Transverse colon (tissue), 4 donors: Measurements from ENCODE around the gene SHROOM1. TPM values are rescaled to one million over a fixed set of nuclear protein-coding genes. Genes with fewer than 3 reads are reported as not detected.
A peak's percentile ranks its signal among the peaks of the same experiment; 100 is the strongest.

Experiments
- DNase-seq: peaks from one replicate; pipeline ENCODE4 v3.0.0-alpha.2; 2019
- H3K27ac ChIP-seq, 4 donors: fragments of 200-600 bp; sonication (generic); 2 replicates each; pipeline ENCODE4 v1.5.1; 2016 to 2018; ENCODE audit warnings: inconsistent platforms in 4 of 4
- H3K27me3 ChIP-seq: fragments of 200-600 bp; sonication (generic); 2 replicates; pipeline ENCODE4 v1.5.1; 2017; ENCODE audit warnings: inconsistent platforms
- H3K36me3 ChIP-seq, 4 donors: fragments of 200-600 bp; sonication (generic); 2 replicates each; pipeline ENCODE4 v1.5.1; 2017 to 2019; ENCODE audit warnings: inconsistent platforms in 4 of 4
- H3K4me1 ChIP-seq, 4 donors: fragments of 200-600 bp; sonication (generic); 2 replicates each; pipeline ENCODE4 v1.5.1; 2017 to 2020; ENCODE audit warnings: inconsistent platforms in 4 of 4
- H3K4me3 ChIP-seq, 4 donors: fragments of 200-600 bp; sonication (generic); 1 replicate in 1 of 4; 2 replicates in 3 of 4; pipeline versions ENCODE4 v1.5.1 to v1.6.1; 2017 to 2019; ENCODE audit warnings: inconsistent platforms in 4 of 4
- H3K9me3 ChIP-seq, 2 donors: fragments of 200-600 bp; sonication (generic); 2 replicates each; pipeline ENCODE4 v1.5.1; 2017 to 2019; ENCODE audit warnings: inconsistent platforms in 2 of 2
- CTCF ChIP-seq, 5 experiments: fragments of 200-600 bp in 3 of 5; fragments of 450-650 bp in 2 of 5; sonication (generic) in 3 of 5; IDR thresholded peaks; 1 replicate in 2 of 5; 2 replicates in 3 of 5; pipeline ENCODE4 v1.5.1; 2016 to 2017; ENCODE audit warnings: antibody characterized with exemption in 5 of 5, inconsistent platforms in 3 of 5, mild to moderate bottlenecking in 2 of 5, moderate library complexity in 1 of 5
- EP300 ChIP-seq: sonication (generic); formaldehyde crosslinking; IDR thresholded peaks from one replicate; pipeline ENCODE4 v1.6.1; 2017; ENCODE audit warnings: antibody characterized with exemption, low read depth
- POLR2A ChIP-seq: fragments of 450-650 bp; IDR thresholded peaks from one replicate; pipeline ENCODE4 v1.6.1; 2016; ENCODE audit warnings: antibody characterized with exemption, mild to moderate bottlenecking, moderate library complexity
- POLR2AphosphoS5 ChIP-seq, 3 donors: sonication (generic); formaldehyde crosslinking; IDR thresholded peaks; one replicate each; pipeline ENCODE4 v1.6.1; 2016; ENCODE audit warnings: antibody characterized with exemption in 3 of 3
- WGBS, 2 donors: methylation state at CpG; one replicate each; pipeline ENCODE4 v1.1.5; 2018; ENCODE audit warnings: low coverage in 1 of 2; 5-methylcytosine and 5-hydroxymethylcytosine counted together
- in situ Hi-C, 4 donors: fragments of 200-750 bp; cut with MboI; loops; one replicate each; pipeline versions ENCODE4 v1.15.0 to v1.15.1; 2017; ENCODE audit warnings: low sequenced_read_pairs in 3 of 4, low pct_ligation_motif_present in 1 of 4, low pct_unique_long_range_greater_than_20kb in 1 of 4
- intact Hi-C: fragments of 100-400 bp; cut with DNase I; formaldehyde crosslinking; loops from one replicate; pipeline ENCODE4 v1.15.1; 2023; ENCODE audit warnings: low total_unique reads
- total RNA-seq, 4 donors: library from RNA; depleted of rRNA; stranded (reverse); fragments of >200 nt; gene quantifications; one replicate each; pipeline ENCODE4 v1.1.0, GENCODE V29; 2016

Gene SHROOM1
- total RNA-seq, 4 donors from 2014 or later, result 65.3 to 244 (median 77.3) TPM

DNA sequence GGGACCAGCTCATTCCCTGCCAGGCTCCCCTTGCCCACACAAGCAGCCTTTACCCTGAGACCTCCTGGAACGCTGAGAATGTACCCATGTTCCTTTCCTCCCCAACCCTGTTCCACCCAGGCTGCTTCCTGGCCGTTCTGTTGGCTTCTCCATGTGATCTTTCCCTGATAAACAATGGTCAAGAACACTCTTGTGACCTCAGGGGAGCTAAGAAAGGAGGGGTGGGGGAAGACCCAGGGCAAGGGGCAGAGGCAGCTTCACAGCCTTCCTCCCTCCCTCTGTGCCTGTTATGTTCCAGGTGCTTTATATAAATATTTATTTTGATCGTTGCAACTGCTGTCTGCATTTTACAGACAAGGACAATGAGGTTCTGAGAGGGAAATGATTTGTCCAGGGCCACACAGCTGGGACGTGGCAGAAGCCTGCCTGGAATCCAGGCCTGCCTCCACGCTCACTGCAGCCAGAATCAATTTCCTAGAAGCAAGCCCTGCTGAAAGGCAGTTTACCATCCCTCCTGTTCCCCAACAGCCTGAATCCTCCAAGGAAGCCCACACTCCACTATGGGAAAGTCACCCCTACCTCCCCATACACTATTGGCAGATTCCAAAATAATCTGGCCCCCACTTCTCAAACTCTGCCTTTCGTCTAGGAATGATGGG lies 3.9 kb downstream of the SHROOM1 start:
- H3K4me1 ChIP-seq, result peaks cover 5 to 33% (median 21%) of the 10 kb centered on the region in 4 donors
- H3K27ac ChIP-seq, result no peak overlapping the region
- H3K27me3 ChIP-seq, result peaks cover 14% of the 10 kb centered on the region
- no peak overlapping the region for H3K4me3 ChIP-seq
- WGBS, 2 donors, result 37 to 68% methylated on average over 2 to 6 of the region's 6 CpGs
- no peaks in the 10 kb centered on the region for H3K36me3 ChIP-seq
- intact Hi-C loops (no loop called here), in situ Hi-C loops (loop anchor here in 1 of 4 donors (25.0 kb wide), 1 partner anchor 439 kb away; no protein-coding TSS in a partner anchor)
- TF ChIP-seq CTCF (IDR thresholded peaks at IDR 0.05), result no peak
- no peak for TF ChIP-seq POLR2AphosphoS5 (IDR thresholded peaks at IDR 0.05)
- no peak for TF ChIP-seq POLR2A
- no peak for TF ChIP-seq EP300
- DNase-seq, result no peak
- H3K9me3 ChIP-seq, result no peaks in the 10 kb centered on the region

- no peak for TF ChIP-seq POLR2A
- no peak for TF ChIP-seq POLR2AphosphoS5 (IDR thresholded peaks at IDR 0.05)
- TF ChIP-seq EP300, result no peak
- no peak for TF ChIP-seq CTCF (IDR thresholded peaks at IDR 0.05)
- Histone ChIP-seq H3K9me3 (no peaks in the 10 kb centered on the region), H3K27ac (no peak overlapping the region), H3K27me3 (peaks cover 14% of the 10 kb centered on the region), H3K4me1 (peaks cover 5 to 27% (median 15%) of the 10 kb centered on the region in 4 donors), H3K36me3 (no peaks in the 10 kb centered on the region), H3K4me3 (peak overlapping the region in 1 of 4 donors; percentile 22)
- WGBS, 2 donors, result 83% methylated on average over 34 of the region's 43 CpGs; no CpG with 5 or more reads in 1 of the 2 donors
- in situ Hi-C loops (loop anchor here in 1 of 4 donors (25.0 kb wide), 1 partner anchor 439 kb away; no protein-coding TSS in a partner anchor), intact Hi-C loops (no loop called here)
- DNase-seq, result no peak
Measured at GRCh38 chr5:132825834-132826391, 4.5 kb downstream of the SHROOM1 start.

DNA sequence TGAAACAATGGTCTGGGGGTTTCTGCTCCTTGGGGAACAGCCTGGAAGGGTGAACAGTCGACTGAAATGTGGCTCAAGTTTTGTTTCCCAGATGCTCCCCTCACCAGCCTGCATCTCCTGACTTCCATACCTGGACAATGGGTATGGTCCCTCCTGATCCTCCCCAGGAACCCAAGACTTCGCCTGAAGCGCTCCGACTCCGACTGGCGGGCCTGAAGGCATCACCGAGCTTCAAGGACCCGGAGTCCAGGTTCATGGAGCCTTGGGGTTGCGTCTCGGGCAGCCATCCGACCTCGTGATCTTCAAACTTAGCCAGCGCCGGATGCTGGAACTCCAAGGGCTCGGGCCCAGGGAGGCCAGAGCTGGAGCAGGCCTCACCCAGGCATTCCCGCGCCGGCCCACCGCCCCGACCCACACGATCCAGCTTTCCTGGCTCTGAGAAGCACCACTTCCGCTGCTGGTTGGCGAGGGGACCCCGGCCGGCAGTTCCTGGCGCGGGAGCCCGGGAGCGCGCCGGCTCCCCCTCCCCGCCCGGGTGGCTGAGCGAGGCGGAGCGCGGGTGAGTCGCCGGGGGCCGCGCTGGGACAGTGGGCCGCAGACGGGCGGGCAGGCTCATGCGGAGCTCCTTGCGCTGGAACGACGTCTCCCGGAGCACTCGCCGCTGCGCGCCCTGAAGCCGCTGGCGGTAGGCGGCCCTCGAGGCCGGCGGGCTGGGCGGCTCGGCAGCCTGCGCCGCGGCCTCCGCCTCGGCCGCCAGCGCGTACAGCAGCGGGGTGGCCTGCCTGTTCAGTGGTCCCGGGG lies 5.2 kb downstream of the SHROOM1 start:
- H3K27me3 ChIP-seq, result peaks cover 14% of the 10 kb centered on the region
- H3K4me3 ChIP-seq, result peak overlapping the region in 1 of 4 donors; percentile 22
- no peak for DNase-seq
- WGBS, 2 donors, result 95 to 97% methylated on average over 6 to 41 of the region's 71 CpGs
- H3K36me3 ChIP-seq, result no peaks in the 10 kb centered on the region
- TF ChIP-seq EP300 (no peak), POLR2AphosphoS5 (IDR thresholded peaks at IDR 0.05) (no peak), CTCF (IDR thresholded peaks at IDR 0.05) (no peak), POLR2A (no peak)
- H3K27ac ChIP-seq, result no peak overlapping the region
- in situ Hi-C loops, result loop anchor here in 1 of 4 donors (25.0 kb wide), 1 partner anchor 438 kb away; no protein-coding TSS in a partner anchor
- peaks cover 5 to 26% (median 13%) of the 10 kb centered on the region in 4 donors for H3K4me1 ChIP-seq
- intact Hi-C loops, result no loop called here
- no peaks in the 10 kb centered on the region for H3K9me3 ChIP-seq

DNA sequence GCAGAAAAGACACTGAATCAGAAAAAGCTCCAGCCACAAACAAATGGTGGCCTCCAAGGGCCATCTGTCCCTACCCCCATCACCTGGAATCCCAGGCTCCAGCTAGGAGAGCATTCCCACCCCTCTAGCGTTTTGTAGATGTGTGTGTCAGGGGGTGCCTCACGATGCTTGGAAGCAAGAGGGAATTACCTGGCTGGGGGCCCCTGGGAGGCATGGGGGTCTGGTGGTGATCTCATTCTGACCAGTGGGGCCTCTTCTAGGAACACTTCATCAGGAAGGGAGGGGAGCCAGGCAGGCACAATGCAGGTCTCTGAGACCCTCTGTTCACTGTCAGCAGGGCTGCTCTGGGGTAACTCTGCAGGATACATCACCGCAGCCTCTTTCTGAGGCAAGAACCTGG lies 6.0 kb downstream of the SHROOM1 start:
- no peak for DNase-seq
- no peak overlapping the region for H3K4me3 ChIP-seq
- no peaks in the 10 kb centered on the region for H3K36me3 ChIP-seq
- in situ Hi-C loops (loop anchor here in 2 of 4 donors (25.0 kb wide), 1 partner anchor 437 kb away; no protein-coding TSS in a partner anchor), intact Hi-C loops (no loop called here)
- H3K27me3 ChIP-seq, result peaks cover 14% of the 10 kb centered on the region
- no peak overlapping the region for H3K27ac ChIP-seq
- TF ChIP-seq POLR2AphosphoS5 (IDR thresholded peaks at IDR 0.05) (no peak), EP300 (no peak), POLR2A (no peak), CTCF (IDR thresholded peaks at IDR 0.05) (no peak)
- WGBS, 2 donors, result 95% methylated on average over 3 of the region's 3 CpGs; no CpG with 5 or more reads in 1 of the 2 donors
- peaks cover 5 to 29% (median 17%) of the 10 kb centered on the region in 4 donors for H3K4me1 ChIP-seq
- H3K9me3 ChIP-seq, result no peaks in the 10 kb centered on the region
